ENCODE measurements around the gene SLC34A2. TPM values are rescaled to one million over a fixed set of nuclear protein-coding genes. Genes with fewer than 3 reads are reported as not detected.

Gene SLC34A2
- total and polyA plus RNA-seq, 2 experiments from 2014 or later: 0.60 to 1.8 TPM

DNA sequence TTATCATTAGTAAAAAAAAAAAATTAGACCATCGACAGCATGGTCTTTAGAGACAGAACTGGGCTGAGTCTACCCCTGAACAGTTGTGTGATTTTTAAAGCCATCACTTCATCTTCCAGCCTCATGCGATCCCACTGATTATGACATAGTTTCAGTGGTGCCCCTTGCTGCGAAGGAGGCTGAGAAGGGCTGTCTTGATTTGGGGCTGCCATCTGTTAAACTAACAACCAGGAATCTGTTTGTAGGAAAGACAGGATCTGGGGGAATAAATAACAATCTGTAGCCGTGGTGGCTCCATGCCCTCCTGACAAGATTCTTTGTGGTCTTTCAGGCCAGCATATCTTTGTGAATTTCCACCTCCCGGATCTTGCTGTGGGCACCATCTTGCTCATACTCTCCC is 17.1 kb downstream of the SLC34A2 start:
- Histone ChIP-seq H3K4me1 (ENCODE audit: low read depth) (no peaks in the 10 kb centered on the region), H3K27me3 (no peaks in the 10 kb centered on the region), H3K36me3 (no peaks in the 10 kb centered on the region), H3K4me3 (no peak overlapping the region), H3K27ac (no peak overlapping the region), H3K9me3 (ENCODE audit: low read depth) (no peaks in the 10 kb centered on the region)
- TF ChIP-seq, protein P1, sequence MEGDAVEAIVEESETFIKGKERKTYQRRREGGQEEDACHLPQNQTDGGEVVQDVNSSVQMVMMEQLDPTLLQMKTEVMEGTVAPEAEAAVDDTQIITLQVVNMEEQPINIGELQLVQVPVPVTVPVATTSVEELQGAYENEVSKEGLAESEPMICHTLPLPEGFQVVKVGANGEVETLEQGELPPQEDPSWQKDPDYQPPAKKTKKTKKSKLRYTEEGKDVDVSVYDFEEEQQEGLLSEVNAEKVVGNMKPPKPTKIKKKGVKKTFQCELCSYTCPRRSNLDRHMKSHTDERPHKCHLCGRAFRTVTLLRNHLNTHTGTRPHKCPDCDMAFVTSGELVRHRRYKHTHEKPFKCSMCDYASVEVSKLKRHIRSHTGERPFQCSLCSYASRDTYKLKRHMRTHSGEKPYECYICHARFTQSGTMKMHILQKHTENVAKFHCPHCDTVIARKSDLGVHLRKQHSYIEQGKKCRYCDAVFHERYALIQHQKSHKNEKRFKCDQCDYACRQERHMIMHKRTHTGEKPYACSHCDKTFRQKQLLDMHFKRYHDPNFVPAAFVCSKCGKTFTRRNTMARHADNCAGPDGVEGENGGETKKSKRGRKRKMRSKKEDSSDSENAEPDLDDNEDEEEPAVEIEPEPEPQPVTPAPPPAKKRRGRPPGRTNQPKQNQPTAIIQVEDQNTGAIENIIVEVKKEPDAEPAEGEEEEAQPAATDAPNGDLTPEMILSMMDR (IDR thresholded peaks at IDR 0.05; ENCODE audit: low read depth, low read length): no peak
- no peak for DNase-seq (ENCODE audit: low read depth in 1 of 2, low spot score in 1 of 2)

DNA sequence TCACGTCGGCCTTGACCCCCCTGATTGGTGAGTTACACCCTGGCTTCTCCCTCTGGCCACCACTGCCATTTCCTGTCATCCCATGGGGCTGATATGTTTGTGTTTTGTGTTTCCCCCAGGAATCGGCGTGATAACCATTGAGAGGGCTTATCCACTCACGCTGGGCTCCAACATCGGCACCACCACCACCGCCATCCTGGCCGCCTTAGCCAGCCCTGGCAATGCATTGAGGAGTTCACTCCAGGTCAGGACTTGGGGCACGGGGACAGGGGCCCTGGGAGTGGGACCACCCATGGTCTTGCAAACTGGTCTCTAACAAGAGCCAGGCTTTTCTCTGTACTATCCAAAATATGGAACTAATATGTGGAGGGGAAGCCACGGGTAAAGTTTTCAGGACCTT is 18.7 kb downstream of the SLC34A2 start:
- no peaks in the 10 kb centered on the region for H3K27me3 ChIP-seq
- TF ChIP-seq, protein P1 (IDR thresholded peaks at IDR 0.05; ENCODE audit: low read depth, low read length): no peak
- no peak for DNase-seq (ENCODE audit: low read depth in 1 of 2, low spot score in 1 of 2)
- H3K36me3 ChIP-seq: no peaks in the 10 kb centered on the region
- no peaks in the 10 kb centered on the region for H3K4me1 ChIP-seq (ENCODE audit: low read depth)
- no peak overlapping the region for H3K4me3 ChIP-seq
- no peaks in the 10 kb centered on the region for H3K9me3 ChIP-seq (ENCODE audit: low read depth)
- no peak overlapping the region for H3K27ac ChIP-seq

DNA sequence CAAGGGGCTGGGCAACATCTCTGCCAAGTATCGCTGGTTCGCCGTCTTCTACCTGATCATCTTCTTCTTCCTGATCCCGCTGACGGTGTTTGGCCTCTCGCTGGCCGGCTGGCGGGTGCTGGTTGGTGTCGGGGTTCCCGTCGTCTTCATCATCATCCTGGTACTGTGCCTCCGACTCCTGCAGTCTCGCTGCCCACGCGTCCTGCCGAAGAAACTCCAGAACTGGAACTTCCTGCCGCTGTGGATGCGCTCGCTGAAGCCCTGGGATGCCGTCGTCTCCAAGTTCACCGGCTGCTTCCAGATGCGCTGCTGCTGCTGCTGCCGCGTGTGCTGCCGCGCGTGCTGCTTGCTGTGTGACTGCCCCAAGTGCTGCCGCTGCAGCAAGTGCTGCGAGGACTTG is 20.6 kb downstream of the SLC34A2 start:
- TF ChIP-seq, protein P1 (IDR thresholded peaks at IDR 0.05; ENCODE audit: low read depth, low read length): no peak
- Histone ChIP-seq H3K36me3 (no peaks in the 10 kb centered on the region), H3K4me1 (ENCODE audit: low read depth) (no peaks in the 10 kb centered on the region), H3K27ac (no peak overlapping the region), H3K27me3 (no peaks in the 10 kb centered on the region), H3K9me3 (ENCODE audit: low read depth) (no peaks in the 10 kb centered on the region), H3K4me3 (no peak overlapping the region)
- no peak for DNase-seq (ENCODE audit: low read depth in 1 of 2, low spot score in 1 of 2)

DNA sequence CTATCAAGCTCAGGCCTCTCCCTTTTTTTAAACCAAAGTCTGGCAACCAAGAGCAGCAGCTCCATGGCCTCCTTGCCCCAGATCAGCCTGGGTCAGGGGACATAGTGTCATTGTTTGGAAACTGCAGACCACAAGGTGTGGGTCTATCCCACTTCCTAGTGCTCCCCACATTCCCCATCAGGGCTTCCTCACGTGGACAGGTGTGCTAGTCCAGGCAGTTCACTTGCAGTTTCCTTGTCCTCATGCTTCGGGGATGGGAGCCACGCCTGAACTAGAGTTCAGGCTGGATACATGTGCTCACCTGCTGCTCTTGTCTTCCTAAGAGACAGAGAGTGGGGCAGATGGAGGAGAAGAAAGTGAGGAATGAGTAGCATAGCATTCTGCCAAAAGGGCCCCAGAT is 21.5 kb downstream of the SLC34A2 start:
- no peaks in the 10 kb centered on the region for H3K27me3 ChIP-seq
- no peak overlapping the region for H3K27ac ChIP-seq
- H3K4me3 ChIP-seq: no peak overlapping the region
- H3K9me3 ChIP-seq (ENCODE audit: low read depth): no peaks in the 10 kb centered on the region
- H3K4me1 ChIP-seq (ENCODE audit: low read depth): no peaks in the 10 kb centered on the region
- H3K36me3 ChIP-seq: no peaks in the 10 kb centered on the region
- no peak for DNase-seq (ENCODE audit: low read depth in 1 of 2, low spot score in 1 of 2)
- TF ChIP-seq, protein P1 (IDR thresholded peaks at IDR 0.05; ENCODE audit: low read depth, low read length): no peak

DNA sequence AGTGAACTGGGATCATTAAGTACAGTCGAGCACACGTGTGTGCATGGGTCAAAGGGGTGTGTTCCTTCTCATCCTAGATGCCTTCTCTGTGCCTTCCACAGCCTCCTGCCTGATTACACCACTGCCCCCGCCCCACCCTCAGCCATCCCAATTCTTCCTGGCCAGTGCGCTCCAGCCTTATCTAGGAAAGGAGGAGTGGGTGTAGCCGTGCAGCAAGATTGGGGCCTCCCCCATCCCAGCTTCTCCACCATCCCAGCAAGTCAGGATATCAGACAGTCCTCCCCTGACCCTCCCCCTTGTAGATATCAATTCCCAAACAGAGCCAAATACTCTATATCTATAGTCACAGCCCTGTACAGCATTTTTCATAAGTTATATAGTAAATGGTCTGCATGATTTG is 22.3 kb downstream of the SLC34A2 start:
- no peak overlapping the region for H3K27ac ChIP-seq
- DNase-seq (ENCODE audit: low read depth in 1 of 2, low spot score in 1 of 2): no peak
- H3K27me3 ChIP-seq: no peaks in the 10 kb centered on the region
- no peaks in the 10 kb centered on the region for H3K36me3 ChIP-seq
- TF ChIP-seq, protein P1 (IDR thresholded peaks at IDR 0.05; ENCODE audit: low read depth, low read length): no peak
- H3K4me1 ChIP-seq (ENCODE audit: low read depth): no peaks in the 10 kb centered on the region
- no peaks in the 10 kb centered on the region for H3K9me3 ChIP-seq (ENCODE audit: low read depth)
- H3K4me3 ChIP-seq: no peak overlapping the region

DNA sequence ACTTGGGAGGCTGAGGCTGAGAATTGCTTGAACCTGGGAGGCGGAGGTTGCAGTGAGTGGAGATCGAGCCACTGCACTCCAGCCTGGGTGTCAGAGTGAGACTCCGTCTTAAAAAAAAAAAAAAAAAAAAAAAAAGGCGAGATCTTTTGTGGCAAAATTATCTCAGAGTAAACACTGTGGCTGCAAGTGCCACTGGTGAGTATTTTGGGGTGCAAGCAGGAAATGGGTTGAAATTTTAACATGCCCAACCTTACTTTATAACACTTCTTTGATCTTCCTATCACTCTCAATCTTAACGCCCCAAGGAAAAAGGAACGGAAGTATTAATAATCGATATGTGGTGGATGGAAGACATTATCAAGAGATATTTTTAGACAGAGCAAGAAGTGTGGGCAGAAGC is 32.1 kb downstream of the SLC34A2 start:
- TF ChIP-seq, protein P1 (IDR thresholded peaks at IDR 0.05; ENCODE audit: low read depth, low read length): no peak
- H3K27ac ChIP-seq: no peak overlapping the region
- no peaks in the 10 kb centered on the region for H3K27me3 ChIP-seq
- DNase-seq (ENCODE audit: low read depth in 1 of 2, low spot score in 1 of 2): no peak
- H3K4me3 ChIP-seq: no peak overlapping the region
- no peaks in the 10 kb centered on the region for H3K4me1 ChIP-seq (ENCODE audit: low read depth)
- H3K36me3 ChIP-seq: no peaks in the 10 kb centered on the region
- H3K9me3 ChIP-seq (ENCODE audit: low read depth): no peaks in the 10 kb centered on the region

Measured in cardiac muscle cell (in vitro differentiated cells and primary cell).